Ovary (tissue), 3 donors: ENCODE results near the gene TNS1.

ENCODE experiments used
- EP300 ChIP-seq: sonication (generic); formaldehyde crosslinking; IDR thresholded peaks from one replicate; pipeline ENCODE4 v1.6.1; 2017; ENCODE audit warnings: antibody characterized with exemption
- POLR2A ChIP-seq: fragments of 450-650 bp; IDR thresholded peaks from one replicate; pipeline ENCODE4 v1.6.1; 2017; ENCODE audit warnings: antibody characterized with exemption, mild to moderate bottlenecking, moderate library complexity
- TF ChIP-seq, protein P1 (sequence below), 3 donors: fragments of 450-650 bp in 2 of 3; fragments of 200-600 bp in 1 of 3; IDR thresholded peaks; one replicate each; pipeline versions ENCODE4 v1.5.1 to v1.8.0; 2016 to 2022; ENCODE audit warnings: antibody characterized with exemption in 3 of 3, mild to moderate bottlenecking in 1 of 3
- donor health status: DM: no; HTN: no; CAD: no.

DNA sequence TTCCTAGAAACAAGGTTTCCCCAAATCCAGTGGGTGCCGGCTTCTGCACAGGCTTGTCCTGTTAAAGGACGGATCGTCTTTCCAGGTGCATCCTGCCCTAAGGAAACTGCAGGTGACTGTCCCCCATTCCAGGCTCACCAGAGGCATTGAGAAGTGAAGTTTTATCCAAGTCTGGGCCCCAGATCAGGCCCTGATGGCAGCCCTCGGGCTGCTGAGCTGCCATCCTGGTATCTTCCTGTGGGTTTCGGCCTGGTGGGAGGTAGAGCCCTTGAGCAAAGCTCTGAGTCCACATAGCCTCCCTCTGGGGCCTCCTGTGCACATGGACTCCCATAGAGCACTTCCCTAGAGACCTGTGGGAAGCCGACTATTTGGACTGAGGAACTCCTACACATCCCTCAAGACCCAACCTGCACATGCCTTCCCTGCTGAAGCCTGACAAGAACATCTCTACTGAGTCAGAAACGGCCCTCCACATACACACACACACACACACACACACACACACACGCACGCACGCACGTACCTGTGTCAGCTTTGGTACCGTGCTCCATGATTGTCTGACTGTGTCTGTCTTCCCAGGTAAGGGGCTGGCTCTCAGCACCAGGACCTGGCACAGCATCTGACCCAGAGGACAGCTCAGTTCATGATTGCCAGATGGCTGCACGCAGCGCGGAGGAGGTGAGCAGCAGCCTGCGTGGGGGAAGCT is 16.4 kb downstream of the TNS1 start:
- TF ChIP-seq POLR2A, result no peak
- no peak for TF ChIP-seq EP300
- TF ChIP-seq, protein P1, sequence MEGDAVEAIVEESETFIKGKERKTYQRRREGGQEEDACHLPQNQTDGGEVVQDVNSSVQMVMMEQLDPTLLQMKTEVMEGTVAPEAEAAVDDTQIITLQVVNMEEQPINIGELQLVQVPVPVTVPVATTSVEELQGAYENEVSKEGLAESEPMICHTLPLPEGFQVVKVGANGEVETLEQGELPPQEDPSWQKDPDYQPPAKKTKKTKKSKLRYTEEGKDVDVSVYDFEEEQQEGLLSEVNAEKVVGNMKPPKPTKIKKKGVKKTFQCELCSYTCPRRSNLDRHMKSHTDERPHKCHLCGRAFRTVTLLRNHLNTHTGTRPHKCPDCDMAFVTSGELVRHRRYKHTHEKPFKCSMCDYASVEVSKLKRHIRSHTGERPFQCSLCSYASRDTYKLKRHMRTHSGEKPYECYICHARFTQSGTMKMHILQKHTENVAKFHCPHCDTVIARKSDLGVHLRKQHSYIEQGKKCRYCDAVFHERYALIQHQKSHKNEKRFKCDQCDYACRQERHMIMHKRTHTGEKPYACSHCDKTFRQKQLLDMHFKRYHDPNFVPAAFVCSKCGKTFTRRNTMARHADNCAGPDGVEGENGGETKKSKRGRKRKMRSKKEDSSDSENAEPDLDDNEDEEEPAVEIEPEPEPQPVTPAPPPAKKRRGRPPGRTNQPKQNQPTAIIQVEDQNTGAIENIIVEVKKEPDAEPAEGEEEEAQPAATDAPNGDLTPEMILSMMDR (IDR thresholded peaks at IDR 0.05), result no peak
